HepG2 (cell line): ENCODE measurements around the gene FAM83D. TPM values are rescaled to one million over a fixed set of nuclear protein-coding genes. Genes with fewer than 3 reads are reported as not detected.

Experiments used
- DNMT3B ChIP-seq: conservative IDR thresholded peaks from 2 replicates; pipeline ENCODE4 v1.6.1; 2016; ENCODE audit warnings: missing biosample characterization, control low read depth
- ELF1 ChIP-seq: sonication (generic); formaldehyde crosslinking; IDR thresholded peaks from 2 replicates; pipeline ENCODE4 v1.4.0; 2020; ENCODE audit warnings: missing genetic modification reagents
- ELK4 ChIP-seq: sonication (generic); formaldehyde crosslinking; IDR thresholded peaks from 2 replicates; pipeline ENCODE4 v1.9.0; 2021; ENCODE audit warnings: missing genetic modification reagents, borderline replicate concordance
- HNF1A ChIP-seq, 2 experiments: sonication (generic) in 1 of 2; formaldehyde crosslinking in 1 of 2; IDR thresholded peaks; 2 replicates each; pipeline versions ENCODE4 v1.4.0 to v1.6.1; 2016 to 2020; ENCODE audit warnings: borderline replicate concordance in 1 of 2, low read depth in 1 of 2, mild to moderate bottlenecking in 1 of 2, missing genetic modification reagents in 1 of 2
- KAT7 ChIP-seq: IDR thresholded peaks from 2 replicates; pipeline ENCODE4 v1.6.1; 2018; ENCODE audit warnings: borderline replicate concordance, missing compliant biosample characterization
- NFIB ChIP-seq: sonication (generic); formaldehyde crosslinking; IDR thresholded peaks from 2 replicates; pipeline ENCODE4 v1.9.0; 2021; ENCODE audit warnings: missing genetic modification reagents, mild to moderate bottlenecking, borderline replicate concordance
- NR3C1 ChIP-seq: sonication (generic); formaldehyde crosslinking; IDR thresholded peaks from 2 replicates; pipeline ENCODE4 v1.4.0; 2020; ENCODE audit warnings: missing genetic modification reagents
- PAF1 ChIP-seq: IDR thresholded peaks from 2 replicates; pipeline ENCODE4 v1.6.1; 2016; ENCODE audit warnings: missing genetic modification reagents, missing compliant biosample characterization
- POLR2A ChIP-seq, 2 experiments: IDR thresholded peaks; 2 replicates each; pipeline ENCODE4 v1.6.1; 2011; ENCODE audit warnings: low read depth in 2 of 2, low read length in 2 of 2, mild to moderate bottlenecking in 1 of 2, moderate library complexity in 1 of 2; ENCODE audit not compliant: insufficient read depth in 1 of 2
- SP2 ChIP-seq: sonication (generic); formaldehyde crosslinking; IDR thresholded peaks from 2 replicates; pipeline ENCODE4 v1.5.1; 2020; ENCODE audit warnings: mild to moderate bottlenecking, missing genetic modification reagents
- SSRP1 ChIP-seq: IDR thresholded peaks from 2 replicates; pipeline ENCODE4 v1.6.1; 2016; ENCODE audit warnings: control low read depth
- STAT5B ChIP-seq: sonication (generic); formaldehyde crosslinking; IDR thresholded peaks from 2 replicates; pipeline ENCODE4 v1.4.0; 2020; ENCODE audit warnings: missing genetic modification reagents
- TEAD3 ChIP-seq: optimal IDR thresholded peaks from 2 replicates; pipeline ENCODE3; 2016; ENCODE audit warnings: borderline replicate concordance
- TP53 ChIP-seq: sonication (generic); formaldehyde crosslinking; conservative IDR thresholded peaks from 2 replicates; pipeline ENCODE4 v1.4.0; 2020; ENCODE audit warnings: missing genetic modification reagents
- WIZ ChIP-seq: sonication (generic); formaldehyde crosslinking; IDR thresholded peaks from 2 replicates; pipeline ENCODE4 v1.5.1; 2020; ENCODE audit warnings: mild to moderate bottlenecking, missing genetic modification reagents
- ZNF124 ChIP-seq: sonication (generic); formaldehyde crosslinking; IDR thresholded peaks from 2 replicates; pipeline ENCODE4 v1.4.0; 2020; ENCODE audit warnings: missing genetic modification reagents
- ZNF296 ChIP-seq: sonication (generic); formaldehyde crosslinking; conservative IDR thresholded peaks from 2 replicates; pipeline ENCODE4 v1.5.0; 2020; ENCODE audit warnings: mild to moderate bottlenecking, missing genetic modification reagents
- ZNF576 ChIP-seq: sonication (generic); formaldehyde crosslinking; IDR thresholded peaks from 2 replicates; pipeline ENCODE4 v1.4.0; 2020; ENCODE audit warnings: mild to moderate bottlenecking, missing genetic modification reagents
- ZNF670 ChIP-seq: sonication (generic); formaldehyde crosslinking; IDR thresholded peaks from 2 replicates; pipeline ENCODE4 v1.8.0; 2022; ENCODE audit warnings: mild to moderate bottlenecking, missing genetic modification reagents, borderline replicate concordance
- ZNF703 ChIP-seq: sonication (generic); formaldehyde crosslinking; IDR thresholded peaks from 2 replicates; pipeline ENCODE4 v1.5.1; 2020; ENCODE audit warnings: missing genetic modification reagents, mild to moderate bottlenecking, moderate library complexity, borderline replicate concordance
- ZNF780A ChIP-seq: sonication (generic); formaldehyde crosslinking; IDR thresholded peaks from 2 replicates; pipeline ENCODE4 v1.8.0; 2022; ENCODE audit warnings: mild to moderate bottlenecking, missing genetic modification reagents, moderate library complexity
- ZNF792 ChIP-seq: IDR thresholded peaks from 2 replicates; pipeline ENCODE4 v1.6.1; 2016
- ZUFSP ChIP-seq: sonication (generic); formaldehyde crosslinking; IDR thresholded peaks from 2 replicates; pipeline ENCODE4 v1.9.0; 2021; ENCODE audit warnings: missing genetic modification reagents, mild to moderate bottlenecking, borderline replicate concordance
- polyA plus RNA-seq, 8 experiments: library from polyadenylated mRNA; depleted of rRNA in 3 of 8; stranded (reverse) in 7 of 8; unstranded in 1 of 8; fragments of >200 nt; fragmentation: Illumina TruSeq in 4 of 8; extraction: Trizol in 4 of 8; gene quantifications; 2 replicates each; pipeline versions ENCODE4 v1.2.1 to v1.2.3, GENCODE V29; 2011 to 2016; ENCODE audit warnings: low read depth in 4 of 8, missing spikeins in 1 of 8, mixed read lengths in 1 of 8; ENCODE audit not compliant: insufficient read depth in 1 of 8
- total RNA-seq, 5 experiments: library from RNA; depleted of rRNA; stranded (reverse); fragments of >200 nt; fragmentation: Illumina TruSeq; extraction: Trizol; gene quantifications; 2 replicates each; pipeline ENCODE4 v1.2.3, GENCODE V29; 2016; ENCODE audit warnings: low read depth in 1 of 5

FAM83D gene
- total and polyA plus RNA-seq, 2 of the 13 experiments (the other 11 are each of a cell fraction or from before 2014, with no cell fraction given): 51.4 to 64.0 TPM

GRCh38 chr20:38962044-38962927, 36.1 kb downstream of the FAM83D start, which contains the start of gene DHX35 (continued):
- TF ChIP-seq WIZ (CRISPR knock-in tag) (peak; percentile 96), TEAD3 (CRISPR knock-in tag) (peak; percentile 70), KAT7 (CRISPR knock-in tag) (peak; percentile 99), TP53 (CRISPR knock-in tag) (peak; percentile 91; the same call in 1 of the 2 replicates), ZNF703 (CRISPR knock-in tag) (peak; percentile 88), ELK4 (CRISPR knock-in tag) (peak; percentile 71; the same call in 1 of the 2 replicates), STAT5B (CRISPR knock-in tag) (peak; percentile 88; the same call in 1 of the 2 replicates), SP2 (peak; percentile 77), POLR2A (IDR thresholded peaks at IDR 0.05; ENCODE audit: insufficient read depth in 1 of 2, low read depth in 2 of 2, low read length in 2 of 2) (peak; percentile 79 to 96), ZNF780A (CRISPR knock-in tag) (no peak), ZNF124 (CRISPR knock-in tag) (peak; percentile 86), PAF1 (CRISPR knock-in tag) (no peak; the same call in 1 of the 2 replicates), NR3C1 (CRISPR knock-in tag) (peak; percentile 84; the same call in 1 of the 2 replicates), ZNF576 (0 out of 2 replicates have a peak, but pooled peaks have one; percentile 88), SSRP1 (CRISPR knock-in tag) (no peak), ZNF296 (CRISPR knock-in tag) (peak; percentile 74; the same call in 1 of the 2 replicates), ZNF670 (CRISPR knock-in tag) (0 out of 2 replicates have a peak, but pooled peaks have one; percentile 20), DNMT3B (CRISPR knock-in tag) (no peak; the same call in 1 of the 2 replicates), NFIB (CRISPR knock-in tag) (no peak), ELF1 (CRISPR knock-in tag) (peak; percentile 57), ZNF792 (CRISPR knock-in tag) (peak; percentile 90), HNF1A (IDR thresholded peaks at IDR 0.05; ENCODE audit: low read depth) (peak; percentile 43; the same call in 1 of the 2 replicates), HNF1A (CRISPR knock-in tag; IDR thresholded peaks at IDR 0.05; ENCODE audit: borderline replicate concordance) (peak; percentile 80; the same call in 1 of the 2 replicates), ZUFSP (CRISPR knock-in tag) (0 out of 2 replicates have a peak, but pooled peaks have one; percentile 78)
